IPS-18c (cell line): ENCODE measurements around the gene UBE2R2.
"Not testable (repeated sequence)": the region's sequence is repeated elsewhere in the genome, so short reads cannot be mapped to it uniquely, and the experiment has no call there.

Source experiments
- H3K4me3 ChIP-seq: 2 replicates; pipeline ENCODE4 v1.7.0; 2013; ENCODE audit warnings: low read depth, mild to moderate bottlenecking, low read length, moderate library complexity; ENCODE audit not compliant: insufficient read depth
- H3K9me3 ChIP-seq: one replicate; pipeline ENCODE4 v1.6.1; 2013; ENCODE audit warnings: mild to moderate bottlenecking, low read length, moderate library complexity; ENCODE audit not compliant: control insufficient read depth, insufficient read depth

UBE2R2 gene, protein sequence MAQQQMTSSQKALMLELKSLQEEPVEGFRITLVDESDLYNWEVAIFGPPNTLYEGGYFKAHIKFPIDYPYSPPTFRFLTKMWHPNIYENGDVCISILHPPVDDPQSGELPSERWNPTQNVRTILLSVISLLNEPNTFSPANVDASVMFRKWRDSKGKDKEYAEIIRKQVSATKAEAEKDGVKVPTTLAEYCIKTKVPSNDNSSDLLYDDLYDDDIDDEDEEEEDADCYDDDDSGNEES

DNA sequence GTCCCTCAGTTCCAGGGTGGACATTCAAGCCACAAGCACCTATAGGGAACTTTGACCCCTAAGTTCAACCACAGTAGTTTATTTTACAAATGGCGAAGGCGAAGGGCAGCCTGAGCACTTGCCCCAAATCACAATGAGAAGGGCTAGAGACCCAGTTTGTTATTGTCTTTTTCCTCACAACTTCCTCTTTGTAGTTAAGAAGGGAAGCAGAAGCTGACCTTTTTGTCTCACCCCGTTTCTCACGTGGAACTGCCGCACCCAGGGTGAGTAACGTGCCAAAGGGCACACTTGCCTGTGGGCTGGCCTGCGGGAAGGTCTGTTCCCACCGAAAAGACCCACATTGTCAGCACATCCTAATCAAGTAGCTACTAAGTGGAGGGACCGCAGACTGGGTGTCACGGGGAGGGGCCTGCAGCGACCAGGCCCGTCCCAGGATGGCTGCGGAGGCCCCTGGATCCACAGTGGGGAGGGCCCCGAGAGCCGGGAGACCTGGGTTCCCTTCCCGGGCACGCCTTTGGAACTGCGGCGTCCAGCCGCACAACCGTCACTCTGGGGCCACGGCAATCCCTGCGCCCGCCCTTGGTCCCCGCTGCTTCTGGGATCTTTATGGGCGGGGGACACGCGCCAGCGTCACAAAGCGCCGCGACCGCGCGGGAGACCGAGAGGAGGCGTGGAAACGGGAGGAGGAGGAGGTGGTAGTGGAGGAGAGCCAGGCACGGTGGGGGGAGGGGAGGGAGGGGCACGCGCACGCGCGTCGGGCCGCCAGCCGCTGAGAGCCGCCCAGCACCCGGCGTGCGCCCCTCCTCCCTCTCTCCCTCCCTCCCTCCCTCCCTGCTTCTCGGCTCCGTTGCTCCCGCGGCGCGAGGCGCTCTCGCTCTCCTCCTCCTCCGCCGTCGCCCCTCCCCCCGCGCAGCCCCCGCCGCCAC, at the start of gene UBE2R2:
Gene UBE2R2, plus strand, starts transcription at position 834 of the 926 bp plus-strand sequence. CDS start 598 bp downstream, outside the sequence.
- Histone ChIP-seq H3K4me3 (peak within 1 kb of the TSS; percentile 77), H3K9me3 (no peaks in the 10 kb centered on the region)

DNA sequence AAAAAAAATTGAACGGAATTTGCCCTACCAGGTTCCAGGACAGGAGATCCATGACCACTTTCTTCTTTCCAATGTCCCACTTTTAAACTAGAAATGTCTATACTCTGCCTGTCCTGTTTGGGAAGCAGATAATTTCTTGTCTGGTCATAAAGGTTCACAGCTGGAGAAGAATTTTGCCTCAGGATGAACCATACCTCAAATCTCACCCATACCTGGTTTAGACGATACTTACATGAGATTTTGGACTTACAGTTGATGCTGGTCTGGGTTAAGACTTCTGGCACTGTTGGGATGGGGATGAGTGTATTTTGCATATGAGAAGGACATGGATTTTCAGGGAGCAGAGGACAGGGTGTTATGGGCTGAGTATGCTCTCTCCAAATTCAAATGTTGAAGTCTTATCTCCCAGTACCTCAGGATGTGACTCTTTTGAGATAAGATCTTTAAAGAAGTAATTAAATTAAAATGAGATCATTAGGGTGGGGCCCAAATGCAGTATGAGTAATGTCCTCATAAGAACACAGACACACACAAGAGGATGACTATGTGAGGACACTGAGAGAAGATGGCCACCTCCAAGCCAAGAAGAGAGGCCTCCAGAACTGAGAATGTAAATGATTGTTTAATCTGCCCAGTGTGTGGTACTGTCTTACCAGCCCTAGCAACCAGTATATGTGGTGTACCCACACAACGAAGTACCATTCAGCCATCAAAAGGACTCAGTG, 46.6 kb upstream of the UBE2R2 start:
- H3K9me3 ChIP-seq, H3K4me3 ChIP-seq: not testable (repeated sequence)

DNA sequence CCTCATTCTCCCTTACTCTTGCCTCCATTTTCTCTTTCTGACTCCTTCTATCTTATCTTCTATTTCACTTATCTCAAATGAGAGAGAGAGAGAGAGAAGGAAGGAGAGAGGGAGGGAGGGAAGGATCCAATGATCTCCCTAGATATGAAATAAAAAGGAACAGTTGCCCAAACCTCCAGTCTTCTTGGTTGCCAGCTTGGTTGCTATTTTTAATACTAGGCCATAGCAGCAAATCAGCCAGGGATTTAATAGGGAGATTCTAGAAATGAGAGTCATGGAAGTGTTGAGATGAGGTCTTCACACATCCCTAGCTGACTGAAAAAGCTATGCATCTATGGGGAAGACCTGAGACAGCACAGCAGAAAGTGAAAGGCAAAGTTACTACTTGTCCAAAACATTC, 43.8 kb upstream of the UBE2R2 start:
- not testable (repeated sequence) for H3K9me3 ChIP-seq, H3K4me3 ChIP-seq

DNA sequence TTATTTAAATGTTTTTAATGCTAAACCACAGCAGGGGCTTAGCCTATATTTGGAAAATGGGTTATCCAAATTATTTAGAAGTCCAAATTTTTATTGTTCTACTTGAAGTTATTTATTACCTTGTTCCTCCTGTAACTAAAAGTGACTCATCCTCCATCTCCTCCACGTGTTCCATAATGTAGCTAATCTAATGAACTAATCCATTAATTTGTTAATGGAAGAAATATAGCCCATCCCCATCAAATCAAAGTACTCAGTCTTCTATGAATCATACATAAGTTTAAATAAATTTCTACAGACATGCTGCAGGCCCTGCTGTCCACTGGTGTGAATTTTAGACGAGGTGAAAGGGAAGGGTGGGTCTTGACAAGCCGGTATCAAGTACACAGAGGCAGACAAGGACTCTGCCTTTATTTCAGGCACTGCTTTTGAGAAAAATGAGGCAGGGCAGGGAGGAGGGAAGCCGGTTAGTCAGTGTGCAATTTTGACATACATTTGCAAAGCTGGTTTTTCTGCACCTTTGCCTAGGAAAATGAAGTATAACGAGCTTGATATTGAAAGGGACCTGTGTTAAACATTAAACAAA, 42.8 kb upstream of the UBE2R2 start:
- H3K9me3 ChIP-seq, H3K4me3 ChIP-seq: not testable (repeated sequence)

DNA sequence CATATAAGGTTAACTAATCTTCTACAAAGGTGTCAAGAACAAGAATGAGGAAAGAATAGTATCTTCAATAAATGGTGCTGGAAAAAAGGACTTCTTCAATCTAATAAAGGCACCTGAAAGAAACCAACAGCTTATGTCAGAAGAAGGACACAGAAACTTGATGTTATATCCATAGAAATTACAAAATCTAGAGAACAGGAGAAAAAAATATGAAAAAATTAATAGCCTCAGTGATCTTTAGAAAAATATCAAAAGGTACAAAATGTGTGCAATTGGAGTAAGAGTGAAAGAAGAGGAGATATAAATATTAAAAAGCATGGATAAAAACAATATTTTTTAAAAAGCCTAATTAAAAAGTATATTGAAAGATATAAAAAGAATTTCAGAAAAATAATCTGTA, 40.4 kb upstream of the UBE2R2 start:
- H3K9me3 ChIP-seq: no peaks in the 10 kb centered on the region
- H3K4me3 ChIP-seq: no peak overlapping the region

DNA sequence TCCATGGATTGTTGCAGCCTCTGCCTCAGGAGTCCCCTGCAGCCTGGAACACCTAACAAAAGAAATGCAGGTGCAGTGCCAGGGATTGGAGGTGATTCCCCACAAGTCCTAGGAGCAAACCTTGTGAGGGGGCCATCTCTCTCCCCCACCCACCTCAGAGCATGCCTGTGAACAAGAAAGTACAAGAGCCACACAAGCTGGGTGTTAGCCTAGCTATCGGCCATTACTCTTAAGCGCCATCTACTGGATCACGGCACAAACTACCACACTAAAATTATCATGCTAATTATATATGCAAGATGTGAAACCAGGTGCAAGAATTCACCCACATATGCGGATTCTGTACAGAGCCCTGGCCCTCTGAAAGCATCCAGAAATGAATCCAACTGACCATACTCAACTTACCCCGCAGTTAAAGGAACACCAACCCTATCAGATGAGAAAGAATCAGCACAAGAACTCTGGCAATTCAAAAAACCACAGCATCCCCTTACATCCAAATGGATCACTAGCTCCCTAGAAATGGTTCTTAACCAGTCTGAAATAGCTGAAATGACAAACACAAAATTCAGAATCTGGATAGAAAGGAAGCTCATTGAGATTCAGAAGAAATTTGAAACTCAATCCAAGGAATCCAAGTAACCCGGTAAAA, 38.1 kb upstream of the UBE2R2 start:
- no peak overlapping the region for H3K4me3 ChIP-seq
- H3K9me3 ChIP-seq: no peaks in the 10 kb centered on the region

DNA sequence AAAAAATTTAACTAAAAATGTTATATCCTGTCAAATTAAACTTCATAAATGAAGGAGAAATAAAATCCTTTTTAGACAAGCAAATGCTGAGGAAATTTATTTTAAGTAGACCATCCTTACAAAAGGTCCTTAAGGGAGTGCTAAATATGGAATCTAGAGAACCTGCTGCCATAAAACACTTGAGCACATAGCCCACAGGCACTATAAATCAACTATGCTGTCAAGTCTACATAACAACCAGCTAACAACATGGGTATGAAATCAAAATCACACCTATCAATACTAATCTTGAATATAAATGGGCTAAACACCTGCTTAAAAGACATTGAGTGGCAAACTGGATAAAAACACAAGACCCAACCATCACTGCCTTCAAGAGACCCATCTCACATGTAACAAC, 36.7 kb upstream of the UBE2R2 start:
- Histone ChIP-seq H3K4me3 (no peak overlapping the region), H3K9me3 (no peaks in the 10 kb centered on the region)

DNA sequence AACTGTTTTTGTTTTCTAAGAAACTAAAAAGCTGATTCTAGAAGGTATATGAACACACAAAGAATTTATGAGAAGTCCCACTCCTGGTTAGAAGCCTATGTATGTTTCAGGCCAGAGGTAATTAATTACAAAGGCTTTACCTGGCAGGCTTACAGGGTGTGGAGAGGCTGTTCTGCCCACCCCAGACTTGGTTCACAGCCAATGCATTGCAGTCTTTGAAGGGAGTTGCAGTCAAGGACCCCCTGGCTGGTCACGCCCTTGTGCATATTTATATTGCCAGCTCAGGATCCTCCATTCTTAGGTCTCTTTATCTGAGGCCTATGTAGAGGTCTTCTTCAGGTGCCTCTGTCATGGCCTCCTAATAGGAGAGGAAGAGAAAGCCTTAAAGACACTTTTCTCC, 35.2 kb upstream of the UBE2R2 start:
- Histone ChIP-seq H3K9me3 (no peaks in the 10 kb centered on the region), H3K4me3 (no peak overlapping the region)

DNA sequence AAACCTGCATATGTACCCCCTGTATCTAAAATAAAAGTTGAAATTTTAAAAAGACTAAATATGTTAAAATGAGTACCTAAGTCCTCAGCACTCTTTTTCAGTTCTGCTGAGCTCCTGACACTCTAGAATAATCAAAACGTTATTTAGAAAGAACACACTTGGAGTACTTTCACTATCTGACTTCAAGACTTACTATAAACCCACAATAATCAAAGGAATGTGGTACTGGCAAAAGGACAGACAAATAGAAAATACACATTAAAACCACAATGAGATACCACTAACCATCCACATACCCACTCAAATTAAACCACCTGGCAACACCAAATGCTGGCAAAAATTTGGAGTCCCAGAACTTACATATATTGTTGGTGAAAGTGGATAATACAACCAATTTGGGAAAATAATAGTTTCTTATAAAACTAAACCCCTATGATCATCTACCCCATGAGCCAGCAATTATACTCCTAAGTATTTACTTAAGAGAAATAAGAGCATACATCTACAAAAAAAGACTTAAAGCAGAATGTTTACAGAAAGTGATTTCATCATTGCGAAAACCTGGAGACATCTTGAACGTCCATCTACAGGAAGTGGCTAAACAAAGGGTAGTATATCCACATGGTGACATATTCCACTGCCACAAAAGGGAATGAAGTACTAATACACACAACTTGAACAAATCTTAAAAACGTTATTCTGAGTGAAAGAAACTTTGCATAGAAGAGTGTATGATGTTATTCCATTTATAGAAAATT, 34.4 kb upstream of the UBE2R2 start:
- H3K4me3 ChIP-seq: no peak overlapping the region
- H3K9me3 ChIP-seq: no peaks in the 10 kb centered on the region

DNA sequence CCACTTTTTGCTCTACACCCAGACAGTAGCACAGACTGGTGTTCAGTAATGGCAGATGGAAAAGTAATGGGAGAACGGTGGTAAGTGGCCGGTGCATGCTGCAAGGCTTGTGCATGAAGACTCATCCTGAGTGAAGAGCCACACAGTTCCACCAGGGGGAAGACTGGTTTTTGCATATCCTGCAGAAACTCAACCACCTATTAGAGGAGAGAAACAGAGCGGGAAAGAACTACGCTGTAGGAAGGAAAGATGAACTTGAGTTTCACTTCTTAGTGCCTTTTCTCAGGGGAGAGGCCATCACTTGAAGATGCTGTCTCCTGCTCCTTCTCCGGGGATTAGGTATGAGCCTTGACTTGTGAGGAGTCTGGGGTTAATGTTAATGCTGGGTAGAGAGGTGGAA, 31.0 kb upstream of the UBE2R2 start:
- Histone ChIP-seq H3K4me3 (no peak overlapping the region), H3K9me3 (no peaks in the 10 kb centered on the region)

DNA sequence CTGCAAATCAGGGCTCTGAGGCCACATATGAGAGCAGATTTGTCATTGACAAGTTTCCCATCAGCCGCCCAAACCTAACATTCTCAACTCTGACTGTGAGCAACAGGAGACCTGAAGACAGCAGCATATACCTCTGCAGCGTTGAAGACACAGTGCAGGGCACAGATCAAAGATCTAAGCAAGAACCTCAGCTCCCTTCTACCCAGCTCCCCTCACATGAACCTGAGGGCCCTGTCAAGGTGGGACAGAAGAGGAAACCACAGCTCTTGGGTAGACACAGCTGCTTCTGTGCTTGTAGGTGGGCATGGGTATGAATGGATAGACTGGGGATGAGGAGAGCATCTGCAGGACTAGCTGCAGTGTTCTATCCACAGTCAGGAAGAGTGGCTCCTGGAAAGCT, 30.3 kb upstream of the UBE2R2 start:
- no peaks in the 10 kb centered on the region for H3K9me3 ChIP-seq
- no peak overlapping the region for H3K4me3 ChIP-seq

DNA sequence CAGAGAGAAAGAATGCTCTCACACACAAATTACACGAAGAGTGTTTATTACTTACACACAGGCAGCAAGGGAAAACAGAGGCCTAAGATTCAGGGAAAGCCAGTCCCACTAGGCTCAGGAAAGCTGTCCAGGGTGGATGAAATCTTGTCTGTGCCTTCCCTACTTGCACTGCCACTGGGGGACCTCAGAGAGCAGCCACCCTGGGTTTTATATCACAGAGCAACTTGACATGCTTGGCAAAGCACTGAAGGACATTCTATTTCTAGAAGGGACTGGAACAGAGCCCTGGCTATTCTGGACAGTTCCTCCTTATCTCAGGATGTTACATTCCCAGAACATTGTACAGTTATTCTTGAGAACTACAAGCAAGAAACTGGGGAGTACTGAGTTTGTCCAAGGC, 29.1 kb upstream of the UBE2R2 start:
- Histone ChIP-seq H3K9me3 (no peaks in the 10 kb centered on the region), H3K4me3 (no peak overlapping the region)

DNA sequence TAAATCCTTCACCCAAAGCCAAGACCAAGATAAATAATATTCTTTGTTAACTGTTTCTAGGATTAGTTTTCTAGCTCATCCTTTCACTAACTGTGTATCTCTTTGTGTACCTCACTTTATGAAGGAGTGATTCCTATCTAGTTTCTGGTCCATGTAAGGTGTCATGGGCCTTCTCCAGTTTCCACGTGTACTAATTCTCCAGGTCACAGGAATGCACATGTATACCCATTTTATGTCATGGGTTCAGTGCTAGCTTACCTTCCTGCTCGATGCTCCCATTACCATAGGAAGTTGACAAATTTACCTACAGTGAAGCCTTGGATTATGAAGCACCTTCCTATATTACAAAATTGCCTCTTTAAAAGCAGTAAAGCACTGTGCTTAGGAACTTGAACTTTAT, 27.5 kb upstream of the UBE2R2 start:
- H3K4me3 ChIP-seq, H3K9me3 ChIP-seq: not testable (repeated sequence)

DNA sequence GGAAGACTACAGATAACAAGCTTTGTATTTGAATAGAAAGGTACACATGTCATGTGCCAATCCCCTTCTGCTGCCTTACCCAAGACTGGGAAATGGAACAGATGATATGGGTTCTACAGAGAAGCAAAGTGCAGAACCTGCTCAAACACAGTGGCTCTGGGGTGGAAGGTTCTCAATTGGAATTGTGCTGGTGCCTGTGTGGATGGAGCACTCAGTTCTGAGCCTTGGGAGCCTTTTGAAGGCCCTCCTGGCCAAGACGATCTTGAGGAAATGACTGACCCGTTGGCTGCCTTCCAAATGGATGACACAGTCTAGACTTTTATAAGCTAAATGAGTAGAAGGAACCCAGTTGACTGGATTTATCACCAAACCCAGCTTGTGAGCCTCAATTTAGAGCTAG, 25.8 kb upstream of the UBE2R2 start:
- Histone ChIP-seq H3K4me3 (no peak overlapping the region), H3K9me3 (no peaks in the 10 kb centered on the region)

DNA sequence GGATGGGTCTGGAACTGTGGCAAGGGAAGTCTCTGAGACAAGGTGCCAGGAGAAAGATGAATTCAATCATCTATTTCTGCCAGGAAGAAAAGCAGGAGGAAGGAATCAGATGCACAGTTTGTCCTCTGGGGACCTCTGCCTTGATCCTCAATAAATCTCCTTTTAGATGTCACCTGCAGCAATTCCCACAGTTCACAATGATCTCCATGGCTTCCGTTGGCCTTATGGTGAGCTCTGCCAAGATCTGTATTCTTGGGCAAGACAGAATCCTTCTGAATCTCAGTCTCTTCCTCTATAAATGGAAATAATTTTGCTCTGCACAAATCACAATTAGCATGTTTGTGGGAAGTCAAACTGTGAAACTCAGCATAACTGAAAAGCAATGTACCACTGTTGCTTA, 23.5 kb upstream of the UBE2R2 start:
- H3K4me3 ChIP-seq, H3K9me3 ChIP-seq: not testable (repeated sequence)

DNA sequence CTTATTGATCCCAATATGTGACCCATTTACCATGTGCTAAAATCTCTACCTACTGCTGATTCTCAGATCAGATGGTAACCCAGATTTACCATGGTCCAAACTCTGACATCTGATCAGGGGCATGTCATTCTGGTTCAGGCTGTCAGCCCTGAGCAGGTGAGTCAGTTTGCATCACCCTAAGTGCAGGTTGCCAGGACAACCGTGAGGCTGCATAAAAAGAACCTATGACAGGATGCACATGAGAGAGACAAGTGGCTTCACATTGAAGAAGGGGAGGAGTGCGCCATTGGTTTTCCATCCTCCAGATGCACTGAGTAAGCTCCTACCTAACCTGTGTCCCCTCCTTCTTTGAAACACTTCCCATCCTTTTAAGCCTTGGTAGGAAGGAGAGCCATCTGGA, 22.4 kb upstream of the UBE2R2 start:
- Histone ChIP-seq H3K9me3 (no peaks in the 10 kb centered on the region), H3K4me3 (no peak overlapping the region)

DNA sequence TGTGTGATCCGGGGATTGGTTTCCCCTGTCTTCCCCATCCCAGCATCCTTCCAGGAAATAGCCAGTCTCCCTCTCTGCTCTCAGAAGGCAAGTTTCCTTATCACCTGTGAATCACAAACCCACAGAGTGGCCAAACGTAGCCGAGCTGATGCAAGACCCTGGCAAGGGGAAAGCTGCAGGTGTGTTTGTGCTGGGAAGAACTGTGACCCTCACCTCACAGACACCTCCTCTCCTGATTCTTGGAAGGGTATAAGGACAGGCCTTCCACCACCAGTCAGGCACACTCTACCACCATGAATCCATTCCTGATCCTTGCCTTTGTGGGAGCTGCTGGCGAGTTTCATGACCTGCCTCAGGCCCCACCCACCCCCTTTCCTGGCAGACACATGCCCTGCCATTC, 21.7 kb upstream of the UBE2R2 start, which contains the start of gene PRSS3:
Gene PRSS3, plus strand, starts transcription at position 281 of the 400 bp plus-strand sequence. Its CDS starts 13 bp downstream, at position 294.
- H3K9me3 ChIP-seq: no peaks in the 10 kb centered on the region

More for the DNA sequence above, 21.7 kb upstream of the UBE2R2 start, which contains the start of gene PRSS3:
- no peak within 1 kb of the TSS for H3K4me3 ChIP-seq
